DND-41 (cell line): ENCODE measurements around the gene TRIAP1.

Source experiments
- ATAC-seq: fragments of 200-7000 bp; cut with Tn5 transposase; 3 replicates; pipeline ENCODE4 v1.9.1; 2021; ENCODE audit warnings: low read depth; ENCODE audit not compliant: insufficient read depth
- DNase-seq: peaks from one replicate; pipeline ENCODE4 v3.0.0-alpha.2; 2020
- H2AFZ ChIP-seq: 2 replicates; pipeline ENCODE4 v1.6.0; 2012; ENCODE audit warnings: low read depth, low read length
- H3K27ac ChIP-seq: 2 replicates; pipeline ENCODE4 v1.5.1; 2012; ENCODE audit warnings: low read length, inconsistent platforms
- H3K27me3 ChIP-seq: fragments of 200-600 bp; sonication (generic); 2 replicates; pipeline ENCODE4 v1.6.0; 2012; ENCODE audit warnings: low read length, mild to moderate bottlenecking, inconsistent platforms; ENCODE audit not compliant: insufficient read depth, poor library complexity
- H3K36me3 ChIP-seq: 2 replicates; pipeline ENCODE4 v1.5.1; 2012; ENCODE audit warnings: low read length, inconsistent platforms; ENCODE audit not compliant: insufficient read depth
- H3K4me1 ChIP-seq: 2 replicates; pipeline ENCODE4 v1.5.1; 2012; ENCODE audit warnings: mild to moderate bottlenecking, low read length; ENCODE audit not compliant: insufficient read depth
- H3K4me2 ChIP-seq: 2 replicates; pipeline ENCODE4 v1.6.0; 2012; ENCODE audit warnings: mild to moderate bottlenecking, moderate library complexity, low read length, inconsistent platforms; ENCODE audit not compliant: insufficient read depth
- H3K4me3 ChIP-seq, 2 experiments: fragments of 200-600 bp in 1 of 2; shearing (Covaris generic) in 1 of 2; 2 replicates each; pipeline ENCODE4 v1.5.1; 2012 to 2016; ENCODE audit warnings: inconsistent platforms in 2 of 2, low read length in 2 of 2, mild to moderate bottlenecking in 2 of 2, low read depth in 1 of 2, moderate library complexity in 1 of 2
- H3K79me2 ChIP-seq: 2 replicates; pipeline ENCODE4 v1.6.0; 2012; ENCODE audit warnings: low read length, inconsistent platforms; ENCODE audit not compliant: insufficient read depth
- H3K9ac ChIP-seq: 2 replicates; pipeline ENCODE4 v1.6.0; 2012; ENCODE audit warnings: low read depth, mild to moderate bottlenecking, inconsistent platforms, low read length, moderate library complexity
- H3K9me3 ChIP-seq: 2 replicates; pipeline ENCODE4 v1.5.1; 2012; ENCODE audit warnings: low read length, moderate library complexity, mild to moderate bottlenecking, inconsistent platforms; ENCODE audit not compliant: insufficient read depth, severe bottlenecking
- H4K20me1 ChIP-seq: 2 replicates; pipeline ENCODE4 v1.6.0; 2012; ENCODE audit warnings: low read length; ENCODE audit not compliant: insufficient read depth
- CTCF ChIP-seq: IDR thresholded peaks from 2 replicates; pipeline ENCODE4 v1.5.1; 2012; ENCODE audit warnings: borderline replicate concordance, low read length, moderate library complexity, mild to moderate bottlenecking; ENCODE audit not compliant: poor library complexity, severe bottlenecking; ENCODE audit errors: extremely low read depth
- EZH2 ChIP-seq: IDR thresholded peaks from 3 replicates; pipeline ENCODE4 v1.6.1; 2012; ENCODE audit warnings: borderline replicate concordance, low read depth, mild to moderate bottlenecking, moderate library complexity, low read length, inconsistent platforms; ENCODE audit not compliant: severe bottlenecking

The TRIAP1 gene

GRCh38 chr12:120413901-120414695 is 32.1 kb downstream of the TRIAP1 start:
- TF ChIP-seq EZH2: no peak
- no peak for TF ChIP-seq CTCF
- Histone ChIP-seq H3K79me2 (no peaks in the 10 kb centered on the region), H3K36me3 (no peaks in the 10 kb centered on the region), H3K27ac (no peak overlapping the region), H3K4me2 (no peak overlapping the region), H3K9ac (no peak overlapping the region), H3K9me3 (no peaks in the 10 kb centered on the region), H4K20me1 (no peaks in the 10 kb centered on the region), H3K4me3 (no peak overlapping the region), H3K4me1 (no peaks in the 10 kb centered on the region), H3K27me3 (no peaks in the 10 kb centered on the region), H2AFZ (no peak overlapping the region)
- DNase-seq (no peak), ATAC-seq (no peak)

GRCh38 chr12:120412421-120412820 is 33.8 kb downstream of the TRIAP1 start:
- ATAC-seq (no peak), DNase-seq (no peak)
- Histone ChIP-seq H3K36me3 (no peaks in the 10 kb centered on the region), H4K20me1 (no peaks in the 10 kb centered on the region), H3K79me2 (no peaks in the 10 kb centered on the region), H3K9ac (no peak overlapping the region), H3K27me3 (no peaks in the 10 kb centered on the region), H3K27ac (no peak overlapping the region), H3K4me3 (no peak overlapping the region), H3K4me2 (no peak overlapping the region), H2AFZ (no peak overlapping the region), H3K9me3 (no peaks in the 10 kb centered on the region), H3K4me1 (no peaks in the 10 kb centered on the region)
- TF ChIP-seq EZH2: no peak
- TF ChIP-seq CTCF: no peak

- Histone ChIP-seq H4K20me1 (no peaks in the 10 kb centered on the region), H3K4me2 (no peak overlapping the region), H3K4me3 (no peak overlapping the region), H3K27ac (no peak overlapping the region), H3K4me1 (no peaks in the 10 kb centered on the region), H3K9ac (no peak overlapping the region), H3K9me3 (no peaks in the 10 kb centered on the region), H3K36me3 (no peaks in the 10 kb centered on the region), H3K27me3 (no peaks in the 10 kb centered on the region), H2AFZ (no peak overlapping the region), H3K79me2 (no peaks in the 10 kb centered on the region)
- TF ChIP-seq EZH2: no peak
- TF ChIP-seq CTCF: no peak
- no peak for DNase-seq
- no peak for ATAC-seq
Measured at GRCh38 chr12:120408771-120409170, 37.4 kb downstream of the TRIAP1 start.
